ENCODE data around the gene TBC1D9. TPM values are rescaled to one million over a fixed set of nuclear protein-coding genes. Genes with fewer than 3 reads are reported as not detected.

Gene TBC1D9
- total RNA-seq, 1 donor, result 28.7 TPM

- no peak for TF ChIP-seq CTCF (IDR thresholded peaks at IDR 0.05; ENCODE audit: insufficient read depth, low read length)
- DNase-seq (ENCODE audit: low read depth), result no peak
- no peak overlapping the region for H3K4me3 ChIP-seq (ENCODE audit: low read depth, low read length)
Observed at GRCh38 chr4:140680686-140681085, 75.5 kb downstream of the TBC1D9 start.

- no peak for DNase-seq (ENCODE audit: low read depth)
- TF ChIP-seq CTCF (IDR thresholded peaks at IDR 0.05; ENCODE audit: insufficient read depth, low read length), result no peak
- no peak overlapping the region for H3K4me3 ChIP-seq (ENCODE audit: low read depth, low read length)
Observed at GRCh38 chr4:140679576-140679975, 76.6 kb downstream of the TBC1D9 start.

- H3K4me3 ChIP-seq (ENCODE audit: low read depth, low read length), result no peak overlapping the region
- DNase-seq (ENCODE audit: low read depth), result no peak
- TF ChIP-seq CTCF (IDR thresholded peaks at IDR 0.05; ENCODE audit: insufficient read depth, low read length), result no peak
Observed at GRCh38 chr4:140675599-140676231, 80.5 kb downstream of the TBC1D9 start.

- no peak for TF ChIP-seq CTCF (IDR thresholded peaks at IDR 0.05; ENCODE audit: insufficient read depth, low read length)
- H3K4me3 ChIP-seq (ENCODE audit: low read depth, low read length), result no peak overlapping the region
- no peak for DNase-seq (ENCODE audit: low read depth)
Observed at GRCh38 chr4:140673729-140674128, 82.5 kb downstream of the TBC1D9 start.

GRCh38 chr4:140672416-140672815 is 83.8 kb downstream of the TBC1D9 start:
- H3K4me3 ChIP-seq (ENCODE audit: low read depth, low read length), result no peak overlapping the region
- no peak for TF ChIP-seq CTCF (IDR thresholded peaks at IDR 0.05; ENCODE audit: insufficient read depth, low read length)
- no peak for DNase-seq (ENCODE audit: low read depth)

- H3K4me3 ChIP-seq (ENCODE audit: low read depth, low read length), result no peak overlapping the region
- no peak for TF ChIP-seq CTCF (IDR thresholded peaks at IDR 0.05; ENCODE audit: insufficient read depth, low read length)
- no peak for DNase-seq (ENCODE audit: low read depth)
Observed at GRCh38 chr4:140668111-140668510, 88.1 kb downstream of the TBC1D9 start.

Data from fibroblast of the aortic adventitia (primary cell).